Epithelial cell of esophagus (primary cell): ENCODE measurements around the gene MYRIP.

Source experiments
- DNase-seq: peaks from one replicate; pipeline ENCODE4 v3.0.0; 2010; ENCODE audit warnings: low read depth
- H3K4me3 ChIP-seq: 2 replicates; pipeline ENCODE4 v1.5.1; 2011; ENCODE audit warnings: mild to moderate bottlenecking, low read length, control low read depth
- CTCF ChIP-seq: IDR thresholded peaks from 2 replicates; pipeline ENCODE4 v1.5.1; 2011; ENCODE audit warnings: low read depth, mild to moderate bottlenecking, low read length, control low read depth, inconsistent platforms; ENCODE audit not compliant: insufficient read depth; ENCODE audit errors: missing control alignments

MYRIP gene

DNA sequence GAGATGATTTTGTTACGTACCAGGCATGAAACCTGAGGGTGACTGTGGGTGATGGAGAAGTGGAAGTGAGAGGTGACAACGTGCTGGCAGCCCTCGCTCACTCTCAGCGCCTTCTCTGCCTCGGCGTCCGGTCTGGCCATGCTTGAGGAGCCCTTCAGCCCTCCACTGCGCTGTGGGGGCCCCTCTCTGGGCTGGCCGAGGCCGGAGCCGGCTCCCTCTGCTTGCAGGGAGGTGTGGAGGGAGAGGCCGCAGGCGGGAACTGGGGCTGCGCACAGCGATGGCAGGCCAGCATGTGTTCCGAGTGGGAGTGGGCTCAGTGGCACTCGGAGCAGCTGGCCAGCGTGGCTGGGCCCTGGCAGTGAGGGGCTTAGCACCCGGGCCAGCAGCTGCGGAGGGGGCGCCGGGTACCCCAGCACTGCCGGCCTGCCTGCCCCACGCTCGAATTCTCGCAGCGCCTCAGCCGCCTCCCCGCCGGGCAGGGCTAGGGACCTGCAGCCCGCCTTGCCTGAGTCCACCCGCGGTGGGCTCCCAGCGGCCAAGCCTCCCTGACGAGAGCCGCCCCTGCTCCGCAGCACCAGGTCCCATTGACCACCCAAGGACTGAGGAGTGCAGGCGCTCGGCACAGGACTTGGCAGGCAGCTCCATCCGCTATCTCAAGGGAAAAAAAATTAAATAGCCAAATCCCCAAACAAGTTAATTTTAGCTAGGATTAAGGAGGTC is 29.7 kb upstream of the MYRIP start:
- H3K4me3 ChIP-seq, result no peak overlapping the region
- DNase-seq, result no peak
- TF ChIP-seq CTCF, result no peak

DNA sequence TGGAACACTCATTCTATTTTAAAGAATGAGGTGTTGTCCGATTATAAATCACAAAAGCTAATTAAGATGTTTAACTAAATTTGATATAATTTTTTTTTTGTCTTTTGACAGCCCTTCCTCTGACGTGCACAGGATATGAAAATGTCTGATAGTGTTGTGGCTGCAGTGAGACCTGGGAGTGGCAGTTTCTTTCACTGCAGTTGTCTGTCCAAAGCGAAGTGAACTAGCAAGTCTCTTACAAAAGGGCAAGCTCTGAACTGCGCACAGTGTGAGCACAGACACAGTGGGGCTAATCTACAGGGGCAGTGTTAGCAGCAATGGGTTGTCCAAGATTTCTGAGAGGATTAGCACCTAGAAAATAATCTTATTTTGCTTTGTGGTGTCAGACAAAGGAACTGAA is 29.1 kb upstream of the MYRIP start:
- no peak for DNase-seq
- H3K4me3 ChIP-seq, result no peak overlapping the region
- no peak for TF ChIP-seq CTCF

- DNase-seq, result no peak
- TF ChIP-seq CTCF, result no peak
- H3K4me3 ChIP-seq, result no peak overlapping the region
These were observed 28.4 kb upstream of the MYRIP start for GRCh38 chr3:39781025-39781424.

GRCh38 chr3:39781632-39782031 is 27.8 kb upstream of the MYRIP start:
- no peak for TF ChIP-seq CTCF
- H3K4me3 ChIP-seq, result no peak overlapping the region
- no peak for DNase-seq

- no peak for DNase-seq
- H3K4me3 ChIP-seq, result no peak overlapping the region
- no peak for TF ChIP-seq CTCF
These were observed 25.7 kb upstream of the MYRIP start for GRCh38 chr3:39783680-39784079.

GRCh38 chr3:39784922-39785321 is 24.5 kb upstream of the MYRIP start:
- H3K4me3 ChIP-seq, result no peak overlapping the region
- no peak for TF ChIP-seq CTCF
- no peak for DNase-seq
